ENCODE results near the gene CAPN8.

The CAPN8 gene

GRCh38 chr1:223665592-223666312 is at the start of gene CAPN8:
CAPN8 (minus strand) TSS chr1:223665701; CDS start chr1:223665646, 55 bp downstream.
- DNase-seq: no peak

DNA sequence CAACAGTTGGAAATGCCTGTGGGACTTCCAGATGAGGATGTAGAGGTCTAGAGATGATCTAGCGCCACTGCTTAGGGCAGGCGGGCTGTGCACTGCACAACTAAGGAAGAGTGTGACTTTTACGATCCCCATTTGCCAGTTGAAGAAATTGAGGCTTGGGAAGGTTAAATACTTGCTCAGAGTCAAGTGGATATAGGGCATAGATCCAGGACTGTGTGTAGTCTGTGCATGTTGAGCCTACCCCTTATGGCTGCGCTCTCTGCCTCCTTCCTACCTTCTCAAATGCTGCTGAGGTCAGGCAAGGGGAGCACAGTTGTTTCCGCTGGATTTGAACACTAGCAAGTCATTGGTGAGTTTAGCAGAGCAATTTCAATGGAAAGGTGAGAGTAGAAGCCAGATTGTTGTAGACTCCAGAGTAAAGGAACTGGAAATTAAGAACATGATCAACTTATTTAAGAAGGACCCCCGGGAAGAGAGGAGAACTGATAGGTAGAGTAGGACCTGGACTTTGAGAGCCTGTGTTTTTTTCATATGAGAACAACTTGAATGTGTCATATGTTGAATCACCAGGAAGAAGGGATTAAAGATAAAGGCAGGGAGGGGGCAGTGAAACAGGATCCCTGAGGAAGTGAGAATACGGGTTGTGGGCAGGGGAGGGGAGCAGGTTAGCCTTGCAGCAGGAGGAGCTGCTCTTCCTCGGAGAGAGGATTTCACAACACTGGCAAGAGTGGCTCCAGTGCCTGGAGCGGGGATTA is 49.5 kb upstream of the CAPN8 start:
- DNase-seq: peak; percentile 78

- no peak for DNase-seq
Measured at GRCh38 chr1:223714421-223714724, 48.9 kb upstream of the CAPN8 start.

- peak; percentile 41 for DNase-seq
Measured at GRCh38 chr1:223713546-223714420, 48.3 kb upstream of the CAPN8 start.

DNA sequence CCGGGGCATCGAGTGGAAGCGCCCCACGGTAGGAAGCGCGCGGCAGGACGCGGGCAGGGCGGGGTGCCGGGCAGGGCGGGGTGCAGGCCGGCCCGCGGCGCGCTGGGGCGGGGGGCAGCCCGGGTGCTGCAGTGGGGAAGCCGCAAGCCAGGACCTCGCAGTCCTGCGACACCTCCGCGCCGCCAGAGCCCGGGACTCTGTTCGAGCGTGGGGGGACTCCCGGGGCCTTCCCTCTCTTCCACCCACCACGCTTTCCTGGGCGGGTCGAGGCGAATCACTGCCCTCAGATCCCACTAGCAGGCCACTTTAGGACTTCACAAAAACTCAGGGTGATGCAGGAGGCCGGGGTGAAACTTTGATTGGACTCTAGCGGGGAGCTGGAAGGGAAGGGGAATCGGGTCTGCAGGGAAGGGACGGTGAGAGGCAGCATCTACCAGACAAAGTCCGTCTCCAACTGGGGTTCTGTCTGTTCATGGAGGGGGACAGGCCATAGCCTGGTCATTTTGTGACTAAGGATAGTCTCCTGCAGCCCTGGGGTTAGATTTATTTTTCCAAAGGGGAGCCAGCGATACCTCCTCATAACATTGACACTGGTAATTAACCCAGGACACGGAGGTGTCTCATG is 47.5 kb upstream of the CAPN8 start:
- DNase-seq: peak; percentile 66

GRCh38 chr1:223712194-223712849 is 46.8 kb upstream of the CAPN8 start, which contains the start of gene CAPN2:
CAPN2 (plus strand) TSS chr1:223712539; CDS start chr1:223712641, 102 bp downstream.
- DNase-seq: peak; percentile 78

- DNase-seq: no peak
Measured at GRCh38 chr1:223711747-223712193, 46.3 kb upstream of the CAPN8 start.

GRCh38 chr1:223711173-223711572 is 45.7 kb upstream of the CAPN8 start:
- DNase-seq: no peak

DNA sequence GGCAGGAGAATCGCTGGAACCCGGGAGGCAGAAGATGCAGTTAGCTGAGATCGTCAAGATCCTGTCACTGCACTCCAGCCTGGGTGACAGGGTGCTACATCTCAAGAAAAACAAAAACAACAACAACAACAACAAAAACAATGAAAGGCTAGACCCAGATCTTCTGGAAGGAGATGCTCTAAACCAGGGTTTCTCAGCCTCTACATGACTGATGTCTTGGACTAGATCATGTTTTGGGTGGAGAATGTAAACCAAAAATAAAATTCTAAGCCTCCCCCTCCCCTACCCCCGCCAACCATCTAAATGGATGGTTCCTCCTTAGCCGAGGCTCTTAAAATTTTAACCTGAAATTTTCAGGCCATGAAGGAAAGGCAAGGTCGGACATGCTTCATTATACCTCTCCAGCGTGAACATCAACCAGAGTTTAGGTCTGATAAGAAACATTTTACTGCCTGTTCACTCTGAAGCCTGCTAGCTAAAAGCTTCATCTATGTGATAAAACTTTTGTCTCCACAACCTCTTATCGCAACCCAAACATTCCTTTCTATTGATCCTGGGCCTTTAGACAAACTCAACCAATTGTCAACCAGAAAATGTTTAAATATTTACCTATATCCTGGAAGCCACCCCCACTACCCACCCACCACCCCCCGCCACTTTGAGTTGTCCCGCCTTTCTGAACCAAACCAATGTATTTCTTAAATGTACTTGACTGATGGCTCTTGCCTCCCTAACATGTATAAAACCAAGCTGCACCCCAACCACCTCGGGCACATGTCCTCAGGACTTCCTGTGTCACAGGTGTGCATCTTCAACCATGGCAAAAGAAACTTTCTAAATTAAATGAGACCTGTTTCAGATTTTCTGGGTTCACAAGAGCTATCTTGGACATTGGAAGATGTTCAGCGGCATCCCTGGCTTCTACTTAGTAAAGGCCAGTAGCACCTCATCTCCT is 45.0 kb upstream of the CAPN8 start:
- no peak for DNase-seq

DNA sequence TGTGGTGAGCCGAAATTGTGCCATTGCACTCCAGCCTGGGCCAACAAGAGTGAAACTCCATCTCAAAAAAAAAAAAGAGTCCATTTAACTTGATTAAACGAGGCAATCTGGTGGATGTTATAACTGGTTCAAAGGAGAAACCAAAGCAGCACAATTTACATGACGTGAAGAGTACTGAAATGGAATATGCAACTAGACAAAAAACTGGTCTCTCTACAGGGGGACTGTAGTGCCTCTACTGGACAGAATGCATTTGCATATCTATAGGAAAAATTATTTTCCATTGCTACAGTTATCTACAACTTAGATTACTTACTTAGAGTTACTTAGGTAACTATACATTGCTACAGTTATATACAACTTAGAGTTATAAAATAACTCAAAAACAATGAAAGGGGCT is 44.1 kb upstream of the CAPN8 start:
- DNase-seq: no peak

DNA sequence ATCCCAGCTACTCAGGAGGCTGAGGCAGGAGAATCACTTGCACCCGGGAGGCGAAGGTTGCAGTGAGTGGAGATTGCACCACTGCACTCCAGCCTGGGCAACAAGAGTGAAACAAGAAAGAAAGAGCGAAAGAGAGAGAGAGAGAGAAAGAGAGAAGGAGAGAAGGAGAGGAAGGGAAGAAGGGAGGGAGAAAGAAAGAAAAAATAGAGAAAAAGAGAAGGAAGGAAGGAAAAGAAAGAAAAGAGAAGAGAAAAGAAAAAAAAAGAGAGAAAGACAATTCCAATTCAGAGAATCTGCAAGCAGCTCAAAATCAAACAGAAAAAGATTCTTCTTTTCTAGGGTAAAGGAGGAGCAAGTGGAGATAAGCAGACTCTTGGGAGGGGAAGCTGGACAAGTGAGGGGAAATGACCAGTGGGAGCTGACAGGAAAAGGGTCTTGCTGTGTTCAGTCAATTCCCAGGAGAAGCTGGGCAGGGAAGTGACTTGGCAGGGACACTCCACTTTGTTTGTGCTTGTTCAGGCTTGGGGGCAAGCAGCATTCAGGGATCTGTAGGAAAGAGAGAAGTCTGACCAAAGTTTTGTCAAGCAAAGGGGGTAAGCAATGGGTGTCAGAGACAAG is 43.3 kb upstream of the CAPN8 start:
- no peak for DNase-seq

GRCh38 chr1:223708001-223708359 is 42.5 kb upstream of the CAPN8 start:
- DNase-seq: no peak

DNA sequence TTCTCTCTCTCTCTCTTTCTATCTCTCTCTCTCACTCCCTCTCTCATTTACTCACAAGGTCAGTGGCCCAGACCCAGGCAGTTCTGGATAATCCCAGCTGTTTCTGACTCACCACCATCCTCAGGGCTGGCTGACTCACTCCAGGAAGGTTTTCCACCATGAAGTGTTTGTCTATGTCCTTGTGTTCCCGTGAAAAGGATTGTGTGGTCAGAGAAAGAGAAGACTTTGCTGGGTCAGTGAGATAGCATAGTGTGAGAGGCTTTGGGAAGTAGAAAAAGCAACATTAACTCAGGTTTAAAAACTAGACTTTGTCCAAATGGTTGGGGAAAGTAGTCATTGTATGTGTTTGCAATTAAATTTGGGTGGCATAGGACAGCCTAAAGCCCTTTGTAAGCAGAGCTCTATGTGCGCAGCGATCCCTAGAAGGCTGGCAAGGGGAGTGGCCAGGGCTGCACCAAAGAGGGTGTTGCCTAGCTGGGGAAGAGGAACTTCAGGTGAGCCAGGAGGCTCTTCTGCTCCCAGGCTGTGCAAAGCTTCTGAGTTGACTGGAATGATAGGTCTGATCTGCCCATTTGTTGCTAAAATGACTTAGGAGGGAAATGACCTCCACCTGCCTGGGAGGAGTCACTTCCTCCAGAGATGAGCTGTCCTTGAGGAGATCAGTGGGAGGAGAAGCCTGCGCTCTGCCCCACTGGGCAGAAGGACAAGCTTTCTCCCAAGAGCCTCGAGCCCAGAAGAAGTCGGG is 41.9 kb upstream of the CAPN8 start:
- DNase-seq: no peak

DNA sequence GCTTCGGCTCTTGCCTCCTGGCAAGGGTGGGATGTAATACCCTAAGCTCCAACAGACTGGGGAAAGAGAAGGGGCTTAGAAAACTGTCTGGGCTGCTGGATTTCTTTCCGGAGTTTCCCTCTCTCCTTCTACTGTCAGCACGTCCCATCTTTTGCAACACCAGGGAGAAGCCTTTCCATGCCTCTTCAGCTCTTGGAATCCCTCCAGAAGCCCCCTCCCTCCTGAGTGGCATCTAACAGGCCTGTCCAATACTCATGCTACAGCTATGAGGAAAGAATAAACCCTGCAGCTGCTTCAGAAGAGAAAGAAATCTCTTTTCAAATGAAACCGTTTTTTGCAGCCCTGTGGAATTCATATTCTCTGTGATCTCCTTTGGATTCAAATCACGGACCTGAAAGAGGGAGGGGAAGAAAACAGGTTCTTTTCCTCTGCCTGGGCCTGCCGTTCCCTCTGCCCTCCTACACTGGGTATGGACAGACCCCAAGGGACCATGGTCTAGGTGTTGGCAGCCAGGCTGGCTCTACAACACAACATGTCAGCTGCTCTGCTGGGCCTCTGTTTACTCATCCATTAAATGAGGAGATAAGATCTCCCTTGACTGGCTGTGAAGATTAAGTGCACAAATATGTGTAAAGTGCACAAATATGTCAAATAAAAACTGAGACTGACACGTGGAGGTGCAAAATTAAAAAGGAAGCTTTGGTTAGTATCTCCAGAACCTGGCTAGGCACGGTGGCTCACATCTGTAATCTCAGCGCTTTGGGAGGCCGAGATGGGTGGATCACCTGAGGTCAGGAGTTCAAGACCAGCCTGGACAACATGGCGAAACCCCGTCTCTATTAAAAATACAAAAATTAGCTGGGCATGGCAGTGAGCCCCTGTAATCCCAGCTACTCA is 40.8 kb upstream of the CAPN8 start:
- peak; percentile 56 for DNase-seq

- DNase-seq: no peak
Measured at GRCh38 chr1:223704921-223705878, 39.7 kb upstream of the CAPN8 start.

DNA sequence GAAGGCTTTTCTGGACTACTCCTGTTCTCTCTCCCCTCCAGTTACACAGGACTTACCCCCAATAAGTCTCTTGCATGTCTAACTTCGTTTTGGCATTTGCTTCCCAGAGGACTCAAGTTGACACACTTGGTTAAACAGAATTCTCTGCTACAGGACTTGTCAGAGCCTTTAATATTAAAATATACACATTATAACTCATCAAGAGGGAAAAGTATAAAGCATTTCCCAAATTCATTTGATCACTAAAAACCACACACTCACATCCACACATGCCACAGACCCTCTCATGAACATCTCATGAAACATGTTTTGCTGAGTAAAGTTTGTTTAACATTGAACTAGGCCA is 38.1 kb upstream of the CAPN8 start:
- DNase-seq: no peak

- no peak for DNase-seq
Measured at GRCh38 chr1:223702735-223703667, 37.5 kb upstream of the CAPN8 start.
